ENCODE results near the gene IARS1. TPM values are rescaled to one million over a fixed set of nuclear protein-coding genes. Genes with fewer than 3 reads are reported as not detected.

IARS1 gene
- total RNA-seq, 1 donor from 2014 or later = 54.2 TPM

DNA sequence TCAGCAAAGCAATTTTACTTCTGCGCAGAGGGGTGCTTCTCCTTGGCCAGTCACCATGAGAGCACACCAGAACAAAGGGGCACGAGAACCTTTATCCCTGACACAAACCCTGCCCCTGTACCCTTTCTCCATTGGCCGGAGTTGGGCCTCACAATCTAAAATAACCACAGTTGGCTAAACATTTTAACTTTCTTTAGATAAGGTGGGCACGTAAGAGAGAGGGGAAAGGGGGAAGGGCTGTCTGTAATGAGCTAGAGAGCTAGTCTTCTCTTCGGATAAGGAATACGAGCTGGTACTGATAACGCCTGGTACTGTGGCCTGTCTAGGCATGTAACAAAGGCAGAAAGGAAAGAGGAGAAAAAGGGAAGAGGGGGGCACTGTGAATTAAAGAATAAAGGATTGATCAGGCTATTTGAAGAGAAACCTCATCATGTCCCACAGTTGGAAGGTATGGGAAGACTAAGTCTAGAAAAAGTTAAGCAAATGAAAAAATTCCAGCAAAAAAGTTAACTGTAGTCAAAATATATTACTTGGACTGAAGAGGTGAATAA is 1.8 kb upstream of the IARS1 start:
- intact Hi-C loops (cut with micrococcal nuclease) = no loop called here
- Histone ChIP-seq H3K9me3 (replicated peaks) (no peaks in the 10 kb centered on the region), H3K27ac (replicated peaks) (peak overlapping the region; percentile 79), H3K4me1 (peaks cover 42% of the 10 kb centered on the region), H3K4me3 (no peak overlapping the region), H3K36me3 (peaks cover 41% of the 10 kb centered on the region), H3K27me3 (ENCODE audit: low read depth) (no peaks in the 10 kb centered on the region)
- TF ChIP-seq, protein P1, sequence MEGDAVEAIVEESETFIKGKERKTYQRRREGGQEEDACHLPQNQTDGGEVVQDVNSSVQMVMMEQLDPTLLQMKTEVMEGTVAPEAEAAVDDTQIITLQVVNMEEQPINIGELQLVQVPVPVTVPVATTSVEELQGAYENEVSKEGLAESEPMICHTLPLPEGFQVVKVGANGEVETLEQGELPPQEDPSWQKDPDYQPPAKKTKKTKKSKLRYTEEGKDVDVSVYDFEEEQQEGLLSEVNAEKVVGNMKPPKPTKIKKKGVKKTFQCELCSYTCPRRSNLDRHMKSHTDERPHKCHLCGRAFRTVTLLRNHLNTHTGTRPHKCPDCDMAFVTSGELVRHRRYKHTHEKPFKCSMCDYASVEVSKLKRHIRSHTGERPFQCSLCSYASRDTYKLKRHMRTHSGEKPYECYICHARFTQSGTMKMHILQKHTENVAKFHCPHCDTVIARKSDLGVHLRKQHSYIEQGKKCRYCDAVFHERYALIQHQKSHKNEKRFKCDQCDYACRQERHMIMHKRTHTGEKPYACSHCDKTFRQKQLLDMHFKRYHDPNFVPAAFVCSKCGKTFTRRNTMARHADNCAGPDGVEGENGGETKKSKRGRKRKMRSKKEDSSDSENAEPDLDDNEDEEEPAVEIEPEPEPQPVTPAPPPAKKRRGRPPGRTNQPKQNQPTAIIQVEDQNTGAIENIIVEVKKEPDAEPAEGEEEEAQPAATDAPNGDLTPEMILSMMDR (IDR thresholded peaks at IDR 0.05; ENCODE audit: borderline replicate concordance) = no peak
- DNase-seq = no peak

DNA sequence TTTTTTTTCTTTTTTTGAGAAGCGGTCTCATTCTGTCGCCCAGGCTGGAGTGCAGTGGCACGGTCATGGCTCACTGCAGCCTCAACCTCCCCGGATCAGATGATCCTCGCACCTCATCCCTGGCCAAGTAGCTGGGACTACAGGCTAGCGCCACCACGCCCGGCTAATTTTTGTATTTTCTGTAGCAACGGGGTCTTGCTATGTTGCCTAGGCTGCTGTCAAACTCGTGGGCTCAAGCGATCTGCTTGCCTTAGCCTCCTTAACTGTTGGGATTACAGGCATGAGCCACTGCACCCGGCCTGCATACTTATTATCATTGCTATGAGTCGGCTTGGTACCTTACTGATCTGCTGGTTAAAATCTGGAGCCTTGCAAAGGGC is 790 bp upstream of the IARS1 start:
- H3K27me3 ChIP-seq (ENCODE audit: low read depth) = no peaks in the 10 kb centered on the region
- peaks cover 30% of the 10 kb centered on the region for H3K36me3 ChIP-seq
- TF ChIP-seq, protein P1 (IDR thresholded peaks at IDR 0.05; ENCODE audit: borderline replicate concordance) = no peak
- H3K4me1 ChIP-seq = peaks cover 42% of the 10 kb centered on the region
- peak overlapping the region; percentile 79 for H3K4me3 ChIP-seq
- peak overlapping the region; percentile 79 for H3K27ac ChIP-seq (replicated peaks)
- H3K9me3 ChIP-seq (replicated peaks) = no peaks in the 10 kb centered on the region
- intact Hi-C loops (cut with micrococcal nuclease) = no loop called here
- DNase-seq = no peak

DNA sequence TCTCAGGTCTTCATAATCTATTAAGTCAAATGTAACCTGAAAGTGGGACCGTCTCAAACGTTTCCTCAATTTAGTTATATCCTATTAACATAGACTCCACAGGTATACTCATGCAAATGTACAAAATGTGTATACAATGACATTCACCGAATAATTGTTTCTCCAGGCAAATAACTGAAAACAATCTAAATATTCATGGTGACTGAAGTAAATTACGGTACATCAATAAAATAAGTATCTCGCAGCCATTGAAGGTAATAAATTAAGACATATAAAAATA is 482 bp downstream of the IARS1 start:
- peaks cover 30% of the 10 kb centered on the region for H3K36me3 ChIP-seq
- TF ChIP-seq, protein P1 (IDR thresholded peaks at IDR 0.05; ENCODE audit: borderline replicate concordance) = no peak
- no peak for DNase-seq
- H3K4me1 ChIP-seq = peaks cover 42% of the 10 kb centered on the region
- intact Hi-C loops (cut with micrococcal nuclease) = no loop called here
- H3K27me3 ChIP-seq (ENCODE audit: low read depth) = no peaks in the 10 kb centered on the region
- peak overlapping the region; percentile 79 for H3K4me3 ChIP-seq
- no peaks in the 10 kb centered on the region for H3K9me3 ChIP-seq (replicated peaks)
- peak overlapping the region; percentile 79 for H3K27ac ChIP-seq (replicated peaks)

DNA sequence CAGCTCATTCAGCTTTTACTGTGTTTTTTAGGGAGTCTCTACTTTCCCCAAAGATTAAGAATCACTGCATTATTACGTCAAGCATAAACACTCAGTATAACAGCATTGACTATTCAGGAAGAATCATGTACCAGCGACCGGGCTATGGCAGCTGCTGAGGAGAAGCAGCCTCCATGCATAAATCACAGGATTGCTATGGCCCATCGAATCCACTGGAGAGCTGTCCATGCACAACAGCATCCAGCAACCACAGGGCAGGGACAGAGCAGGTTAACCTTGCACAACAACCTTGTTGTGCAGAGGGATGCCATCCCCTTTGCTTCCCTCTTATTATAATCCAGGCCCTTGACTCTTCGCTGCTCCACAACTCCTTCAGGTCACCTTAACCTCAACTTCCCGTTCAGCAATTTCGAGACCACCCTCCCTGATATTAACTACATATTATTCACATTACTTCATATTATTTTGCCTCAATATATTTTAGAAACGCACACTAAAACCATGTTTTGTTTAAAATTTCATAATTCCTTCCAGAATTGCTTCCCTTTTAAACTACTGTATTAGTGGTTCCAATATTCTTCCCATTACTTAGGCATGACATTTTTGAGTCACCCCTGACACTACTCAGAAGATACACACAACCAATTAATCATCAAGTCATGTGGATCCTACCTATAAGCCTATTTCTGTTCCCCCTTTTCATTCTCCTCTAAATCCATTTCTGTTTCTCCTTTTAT is 991 bp downstream of the IARS1 start:
- peak overlapping the region; percentile 79 for H3K4me3 ChIP-seq
- H3K36me3 ChIP-seq = peaks cover 30% of the 10 kb centered on the region
- peak overlapping the region; percentile 79 for H3K27ac ChIP-seq (replicated peaks)
- no peaks in the 10 kb centered on the region for H3K9me3 ChIP-seq (replicated peaks)
- peaks cover 42% of the 10 kb centered on the region for H3K4me1 ChIP-seq
- DNase-seq = no peak
- intact Hi-C loops (cut with micrococcal nuclease) = no loop called here
- TF ChIP-seq, protein P1 (IDR thresholded peaks at IDR 0.05; ENCODE audit: borderline replicate concordance) = no peak
- no peaks in the 10 kb centered on the region for H3K27me3 ChIP-seq (ENCODE audit: low read depth)

DNA sequence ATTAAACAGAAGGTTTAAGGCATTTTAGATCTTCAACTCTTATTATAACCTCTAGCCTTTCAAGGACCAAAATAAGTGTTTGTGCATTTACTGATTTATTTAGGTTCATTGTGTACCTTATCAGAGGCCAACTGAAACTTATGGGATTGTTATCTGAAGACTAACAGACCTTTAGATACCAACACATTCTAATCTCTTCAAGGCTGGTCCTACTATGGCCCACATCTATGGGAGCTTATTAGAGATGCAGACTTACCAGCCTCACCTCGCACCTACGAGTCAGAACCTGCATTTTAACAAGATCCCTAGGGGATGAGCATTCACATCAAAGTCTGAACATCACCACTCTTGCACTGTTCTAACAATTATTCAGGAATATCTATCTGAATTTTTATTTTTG is 1.9 kb downstream of the IARS1 start:
- Histone ChIP-seq H3K27me3 (ENCODE audit: low read depth) (no peaks in the 10 kb centered on the region), H3K9me3 (replicated peaks) (no peaks in the 10 kb centered on the region), H3K4me1 (peaks cover 42% of the 10 kb centered on the region), H3K4me3 (no peak overlapping the region), H3K27ac (replicated peaks) (no peak overlapping the region), H3K36me3 (peaks cover 30% of the 10 kb centered on the region)
- intact Hi-C loops (cut with micrococcal nuclease) = no loop called here
- no peak for DNase-seq
- TF ChIP-seq, protein P1 (IDR thresholded peaks at IDR 0.05; ENCODE audit: borderline replicate concordance) = no peak

All from left ventricle myocardium inferior (tissue), 1 donor.